OCI-LY3 (cell line): ENCODE measurements around the gene TAF3.

Source experiments
- EZH2phosphoT487 ChIP-seq: fragments of 200-600 bp; shearing (Covaris generic); IDR thresholded peaks from 2 replicates; pipeline ENCODE4 v1.6.1; 2018; ENCODE audit warnings: antibody characterized with exemption, mixed run types, low read depth
- TF ChIP-seq, protein P1 (sequence below): fragments of 200-600, 300-600 bp; sonication (generic); IDR thresholded peaks from 2 replicates; pipeline ENCODE4 v1.5.1; 2014; ENCODE audit warnings: antibody characterized with exemption, low read length, low read depth

DNA sequence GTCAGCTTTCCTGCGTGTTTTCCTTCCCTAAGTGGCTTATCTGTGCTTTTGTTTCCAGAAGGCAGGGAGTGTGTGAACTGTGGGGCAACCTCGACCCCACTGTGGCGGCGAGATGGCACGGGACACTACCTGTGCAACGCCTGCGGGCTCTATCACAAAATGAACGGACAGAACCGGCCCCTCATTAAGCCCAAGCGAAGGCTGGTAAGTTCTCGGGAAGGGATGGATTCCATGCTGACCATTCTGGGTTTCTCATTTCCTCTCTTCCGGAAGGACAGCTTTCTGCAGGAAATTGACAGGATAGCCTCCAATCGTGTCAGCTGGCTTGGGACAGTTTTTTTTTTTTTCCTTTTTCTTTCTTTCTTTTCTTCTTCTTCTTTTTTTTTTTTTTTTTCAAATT lies 245.6 kb downstream of the TAF3 start:
- TF ChIP-seq, protein P1, sequence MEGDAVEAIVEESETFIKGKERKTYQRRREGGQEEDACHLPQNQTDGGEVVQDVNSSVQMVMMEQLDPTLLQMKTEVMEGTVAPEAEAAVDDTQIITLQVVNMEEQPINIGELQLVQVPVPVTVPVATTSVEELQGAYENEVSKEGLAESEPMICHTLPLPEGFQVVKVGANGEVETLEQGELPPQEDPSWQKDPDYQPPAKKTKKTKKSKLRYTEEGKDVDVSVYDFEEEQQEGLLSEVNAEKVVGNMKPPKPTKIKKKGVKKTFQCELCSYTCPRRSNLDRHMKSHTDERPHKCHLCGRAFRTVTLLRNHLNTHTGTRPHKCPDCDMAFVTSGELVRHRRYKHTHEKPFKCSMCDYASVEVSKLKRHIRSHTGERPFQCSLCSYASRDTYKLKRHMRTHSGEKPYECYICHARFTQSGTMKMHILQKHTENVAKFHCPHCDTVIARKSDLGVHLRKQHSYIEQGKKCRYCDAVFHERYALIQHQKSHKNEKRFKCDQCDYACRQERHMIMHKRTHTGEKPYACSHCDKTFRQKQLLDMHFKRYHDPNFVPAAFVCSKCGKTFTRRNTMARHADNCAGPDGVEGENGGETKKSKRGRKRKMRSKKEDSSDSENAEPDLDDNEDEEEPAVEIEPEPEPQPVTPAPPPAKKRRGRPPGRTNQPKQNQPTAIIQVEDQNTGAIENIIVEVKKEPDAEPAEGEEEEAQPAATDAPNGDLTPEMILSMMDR: no peak
- no peak for TF ChIP-seq EZH2phosphoT487
